Naive B cell (primary cell): ENCODE data around the gene UGT1A5. TPM values are rescaled to one million over a fixed set of nuclear protein-coding genes. Genes with fewer than 3 reads are reported as not detected.

ENCODE experiments used
- ATAC-seq, 2 donors: fragments of 150-1000 bp; cut with Tn5 transposase; 2 replicates each; pipeline ENCODE4 v1.10.0; 2021; ENCODE audit warnings: low read depth in 2 of 2, mild to moderate bottlenecking in 2 of 2, moderate library complexity in 2 of 2
- DNase-seq: peaks from one replicate; pipeline ENCODE4 v3.0.0; 2022
- H3K27ac Mint-ChIP-seq, 6 donors: one replicate each; pipeline ENCODE4 v1.8.0; 2020 to 2022; ENCODE audit warnings: mild to moderate bottlenecking in 6 of 6, mixed read lengths in 6 of 6, moderate library complexity in 5 of 6, inconsistent platforms in 2 of 6
- H3K27me3 Mint-ChIP-seq, 3 donors: one replicate each; pipeline ENCODE4 v1.8.0; 2021 to 2022; ENCODE audit warnings: mixed read lengths in 3 of 3, mild to moderate bottlenecking in 1 of 3
- H3K36me3 Mint-ChIP-seq, 2 donors: one replicate each; pipeline ENCODE4 v1.8.0; 2020 to 2022; ENCODE audit warnings: mixed read lengths in 2 of 2, inconsistent platforms in 1 of 2, mild to moderate bottlenecking in 1 of 2
- H3K4me1 Mint-ChIP-seq, 3 donors: one replicate each; pipeline ENCODE4 v1.8.0; 2020 to 2022; ENCODE audit warnings: mixed read lengths in 3 of 3, inconsistent platforms in 1 of 3, mild to moderate bottlenecking in 1 of 3, moderate library complexity in 1 of 3
- H3K4me3 Mint-ChIP-seq, 8 donors: one replicate each; pipeline ENCODE4 v1.8.0; 2020 to 2022; ENCODE audit warnings: mild to moderate bottlenecking in 8 of 8, mixed read lengths in 8 of 8, moderate library complexity in 8 of 8, inconsistent platforms in 2 of 8
- H3K9me3 Mint-ChIP-seq, 7 donors: one replicate each; pipeline ENCODE4 v1.8.0; 2020 to 2022; ENCODE audit warnings: mixed read lengths in 7 of 7, mild to moderate bottlenecking in 5 of 7, inconsistent platforms in 2 of 7, moderate library complexity in 1 of 7
- polyA plus RNA-seq, 6 donors: library from polyadenylated mRNA; unstranded; fragments of 300-500 nt; fragmentation: Illumina TruSeq; gene quantifications; one replicate each; pipeline ENCODE4 v1.2.3, GENCODE V29; 2021; ENCODE audit warnings: low read depth in 6 of 6

UGT1A5 gene
- polyA plus RNA-seq, 6 donors from 2014 or later: not detected

DNA sequence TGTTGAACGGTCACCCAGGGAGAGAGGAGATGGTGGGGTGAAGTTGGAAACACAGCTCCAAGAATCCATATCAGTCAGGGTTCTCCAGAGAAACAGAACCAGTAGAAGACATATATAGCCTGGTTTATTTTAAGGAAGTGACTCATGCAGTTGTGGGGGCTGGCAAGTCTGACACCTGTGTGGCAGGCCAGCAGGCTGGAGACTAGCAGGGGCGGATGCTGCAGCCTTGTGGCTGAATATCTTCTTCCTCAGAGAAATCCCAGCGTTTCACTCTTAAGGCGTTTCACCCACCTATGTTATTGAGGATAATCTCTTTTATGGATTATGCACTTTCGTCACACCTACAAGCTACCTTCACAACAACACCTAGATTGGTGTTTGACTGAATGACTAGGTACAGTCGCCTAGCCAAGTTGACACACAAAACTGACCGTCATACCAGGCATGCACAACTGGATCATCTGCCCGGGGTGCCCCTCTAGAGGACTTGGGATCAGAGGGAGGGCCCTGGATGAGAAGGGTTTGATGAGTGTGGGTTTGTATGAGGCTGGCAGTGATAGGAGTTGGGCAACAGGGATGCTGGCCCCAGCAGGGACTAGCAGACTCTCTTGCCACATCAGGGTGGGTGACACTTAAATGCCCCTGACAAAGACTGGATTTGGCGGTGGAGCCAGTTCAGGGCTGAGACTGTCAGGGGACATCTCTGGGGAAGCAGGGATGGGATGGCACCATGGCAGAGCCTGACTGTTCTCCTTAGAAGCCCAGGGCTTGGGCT, 88.8 kb downstream of the UGT1A5 start:
- no peak overlapping the region for H3K27ac Mint-ChIP-seq
- H3K4me3 Mint-ChIP-seq: no peak overlapping the region
- DNase-seq (no peak), ATAC-seq (no peak)
- no peaks in the 10 kb centered on the region for H3K36me3 Mint-ChIP-seq
- peaks cover 4 to 36% (median 32%) of the 10 kb centered on the region in 3 donors for H3K27me3 Mint-ChIP-seq
- peaks cover 0 to 4% (median 0%) of the 10 kb centered on the region in 3 donors for H3K4me1 Mint-ChIP-seq
- no peaks in the 10 kb centered on the region for H3K9me3 Mint-ChIP-seq

DNA sequence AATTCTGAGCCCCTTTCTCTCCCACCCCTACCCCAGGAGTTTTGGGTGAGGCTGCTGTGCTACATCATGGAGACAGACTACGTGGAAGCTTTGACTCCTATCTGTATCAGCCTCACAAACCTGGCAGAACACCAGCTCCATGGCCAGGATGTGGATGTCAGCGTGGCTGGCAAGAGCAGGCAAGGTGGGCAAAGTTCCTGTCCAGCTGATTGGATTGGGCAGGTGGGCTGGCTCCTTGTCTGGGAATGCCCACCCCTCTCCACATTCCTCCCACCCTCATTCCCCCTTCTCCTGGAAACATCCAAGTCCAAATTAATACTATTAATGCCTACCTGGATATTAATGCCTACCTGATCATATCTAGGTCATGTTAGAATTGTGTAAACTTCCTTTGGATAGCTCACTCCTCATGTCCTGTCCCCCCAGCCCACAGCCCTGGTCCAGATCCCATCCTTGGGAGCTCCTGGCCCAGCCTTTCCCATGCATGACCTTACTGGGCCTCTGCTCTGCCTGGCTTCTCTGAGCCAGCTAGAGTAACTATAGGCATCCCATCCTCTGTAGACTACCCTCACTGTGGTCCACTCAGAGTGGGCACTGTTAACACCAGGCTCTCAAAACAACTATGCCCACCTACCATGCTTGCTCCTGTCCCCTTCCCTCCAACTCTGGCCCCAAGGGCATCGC, 89.6 kb downstream of the UGT1A5 start:
- Mint-ChIP-seq H3K27me3 (peaks cover 4 to 36% (median 32%) of the 10 kb centered on the region in 3 donors), H3K36me3 (no peaks in the 10 kb centered on the region), H3K27ac (no peak overlapping the region), H3K9me3 (no peaks in the 10 kb centered on the region), H3K4me3 (no peak overlapping the region), H3K4me1 (peaks cover 0 to 4% (median 0%) of the 10 kb centered on the region in 3 donors)
- DNase-seq (no peak), ATAC-seq (no peak)

DNA sequence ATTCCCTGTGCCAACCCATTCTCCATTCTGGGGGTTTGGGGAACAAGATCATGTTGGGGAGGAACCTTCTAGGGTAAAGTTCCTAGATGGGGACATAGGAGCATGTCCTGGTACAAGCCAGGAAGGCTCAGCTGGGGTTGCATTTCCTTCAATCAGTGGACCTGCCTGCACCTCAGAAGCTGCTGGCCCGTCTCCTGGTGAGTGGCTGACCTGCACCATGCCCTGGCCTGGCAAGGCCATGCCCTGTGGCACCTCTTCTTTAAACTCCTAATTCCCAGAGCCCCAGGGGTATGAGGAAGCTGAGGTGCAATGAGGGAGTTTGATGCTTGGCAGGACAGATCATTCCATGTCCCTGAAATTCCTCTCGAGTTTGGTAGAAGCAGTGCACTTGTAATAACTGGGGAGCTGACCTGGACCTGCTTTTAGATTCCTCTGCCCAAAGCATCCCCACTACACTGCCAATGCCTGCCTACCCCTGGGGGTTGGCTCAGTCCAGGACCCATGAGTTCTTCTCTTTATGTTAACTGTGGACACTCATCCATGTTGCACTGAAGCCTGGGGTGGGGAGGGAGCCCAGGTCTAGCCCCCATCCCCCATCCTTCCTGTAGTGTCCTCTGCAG, 90.7 kb downstream of the UGT1A5 start:
- no peak overlapping the region for H3K27ac Mint-ChIP-seq
- no peaks in the 10 kb centered on the region for H3K9me3 Mint-ChIP-seq
- H3K4me1 Mint-ChIP-seq: peaks cover 0 to 4% (median 0%) of the 10 kb centered on the region in 3 donors
- DNase-seq (no peak), ATAC-seq (no peak)
- no peak overlapping the region for H3K4me3 Mint-ChIP-seq
- H3K36me3 Mint-ChIP-seq: no peaks in the 10 kb centered on the region
- H3K27me3 Mint-ChIP-seq: peaks cover 4 to 33% (median 27%) of the 10 kb centered on the region in 3 donors

DNA sequence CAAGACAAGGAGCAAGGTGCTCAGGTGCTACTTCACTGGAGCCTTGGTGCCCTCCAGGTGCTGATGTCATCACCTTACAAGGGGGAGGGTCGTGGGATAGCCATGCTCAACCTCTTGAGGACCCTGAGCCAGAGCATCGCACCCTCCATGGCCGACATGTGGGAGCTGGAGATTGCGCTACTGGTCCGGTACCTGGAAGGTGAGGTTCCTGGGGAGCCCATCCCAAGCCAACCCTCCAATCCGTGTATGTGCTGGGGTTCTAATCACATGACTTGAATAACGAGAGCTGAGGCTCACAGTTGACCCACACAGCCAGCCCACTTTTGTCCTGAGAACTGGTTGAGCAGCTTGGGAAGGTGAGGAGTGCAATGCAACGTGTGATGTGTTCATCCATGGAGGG, 91.3 kb downstream of the UGT1A5 start:
- no peaks in the 10 kb centered on the region for H3K36me3 Mint-ChIP-seq
- ATAC-seq: no peak
- peaks cover 0 to 4% (median 0%) of the 10 kb centered on the region in 3 donors for H3K4me1 Mint-ChIP-seq
- no peak overlapping the region for H3K4me3 Mint-ChIP-seq
- no peaks in the 10 kb centered on the region for H3K9me3 Mint-ChIP-seq
- H3K27me3 Mint-ChIP-seq: peaks cover 4 to 35% (median 26%) of the 10 kb centered on the region in 3 donors
- no peak overlapping the region for H3K27ac Mint-ChIP-seq
- DNase-seq: no peak

DNA sequence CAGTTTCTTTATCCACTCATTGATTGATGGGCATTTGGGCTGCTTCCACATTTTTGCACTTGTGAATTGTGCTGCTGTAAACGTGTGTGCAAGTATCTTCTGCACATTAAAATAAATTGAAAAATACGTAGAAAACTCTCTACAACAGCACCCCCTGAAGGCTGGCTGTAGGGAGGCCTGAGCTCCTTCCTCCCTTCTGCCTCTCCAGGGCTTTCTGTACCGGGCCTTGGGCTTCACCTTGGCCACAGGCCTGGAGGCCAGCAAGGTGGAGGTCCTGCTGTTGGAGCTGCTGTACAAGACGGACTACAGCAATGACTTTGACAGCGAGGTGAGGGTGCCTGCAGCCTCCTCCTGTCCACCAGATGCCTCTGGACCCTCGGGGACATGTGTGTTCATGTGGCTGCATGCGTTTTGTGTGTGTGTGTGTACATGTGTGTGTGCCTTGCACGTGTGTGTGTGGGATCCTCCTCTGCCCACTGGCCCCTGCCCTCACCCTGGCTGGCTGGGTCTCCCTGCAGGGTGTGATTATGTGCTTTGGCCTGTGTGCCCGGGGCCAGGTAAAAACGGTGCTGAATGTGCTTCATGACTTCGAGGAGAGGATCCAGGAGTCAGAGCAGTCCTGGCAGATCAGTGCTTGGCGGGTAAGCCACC, 94.6 kb downstream of the UGT1A5 start:
- no peak overlapping the region for H3K4me3 Mint-ChIP-seq
- no peaks in the 10 kb centered on the region for H3K9me3 Mint-ChIP-seq
- peaks cover 8 to 43% (median 41%) of the 10 kb centered on the region in 3 donors for H3K27me3 Mint-ChIP-seq
- H3K27ac Mint-ChIP-seq: no peak overlapping the region
- ATAC-seq (no peak), DNase-seq (no peak)
- H3K36me3 Mint-ChIP-seq: no peaks in the 10 kb centered on the region
- no peaks in the 10 kb centered on the region for H3K4me1 Mint-ChIP-seq

DNA sequence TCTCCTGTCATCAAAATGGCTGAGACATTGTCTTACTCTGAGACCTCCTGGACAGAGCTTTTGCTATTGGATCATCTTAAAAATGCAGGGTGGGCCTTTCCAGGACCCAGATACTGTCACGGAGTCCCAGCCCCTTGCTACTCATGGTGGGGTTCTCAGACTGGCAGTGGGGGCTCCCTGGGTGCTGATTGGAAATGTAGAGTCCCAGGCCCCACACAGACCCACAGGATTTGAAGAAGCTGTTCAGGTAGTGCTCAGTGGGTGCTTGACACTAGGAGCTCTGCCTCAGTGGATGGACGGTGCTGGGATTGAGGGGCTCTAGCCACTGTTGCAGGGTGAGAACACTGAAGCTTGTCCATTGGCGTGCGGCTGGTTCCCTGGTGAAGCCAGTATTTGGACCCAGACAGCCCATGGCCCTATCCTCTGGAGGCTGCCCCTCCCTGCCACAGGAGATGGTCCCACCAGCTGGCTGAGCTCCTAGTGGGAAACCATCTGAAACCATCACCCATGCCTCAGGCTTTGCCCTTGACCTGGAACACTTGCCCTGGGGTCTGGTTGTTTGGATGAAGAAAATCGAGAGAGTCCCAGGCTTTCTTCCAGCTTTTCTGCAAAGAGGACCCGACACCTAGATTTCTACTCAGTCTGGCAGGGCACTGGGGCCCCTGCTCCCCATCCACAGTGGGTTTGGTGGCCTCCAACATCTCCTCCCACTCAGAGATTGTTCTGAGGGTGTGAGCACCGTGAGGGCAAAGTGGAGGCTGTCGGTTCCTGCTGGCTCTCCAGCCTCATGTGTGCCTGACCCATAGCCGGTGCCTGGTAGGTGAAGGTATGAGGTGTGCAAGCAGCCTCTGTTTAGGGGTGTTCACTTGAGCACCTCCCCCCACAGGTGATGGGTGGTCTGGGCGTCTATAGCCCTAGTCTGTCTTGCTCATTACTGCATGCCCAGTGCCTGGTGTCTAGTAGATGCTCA, 95.5 kb downstream of the UGT1A5 start:
- H3K27me3 Mint-ChIP-seq: peaks cover 6 to 35% (median 33%) of the 10 kb centered on the region in 3 donors

DNA sequence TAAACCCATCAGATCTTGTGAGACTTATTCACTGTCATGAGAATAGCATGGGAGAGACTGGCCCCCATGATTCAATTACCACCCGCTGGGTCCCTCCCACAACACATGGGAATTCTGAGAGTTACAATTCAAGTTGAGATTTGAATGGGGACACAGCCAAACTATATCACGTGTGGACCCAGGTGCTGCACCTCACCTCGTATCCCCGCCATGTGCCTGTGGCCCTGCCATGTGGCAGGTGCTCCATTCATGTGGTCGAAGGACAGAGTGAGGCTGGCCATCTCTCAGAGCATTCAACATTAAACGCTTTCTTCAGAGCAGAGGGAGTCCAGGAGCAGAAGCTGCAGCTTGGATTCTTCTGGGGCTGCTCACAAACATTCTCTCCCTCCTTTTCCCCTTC, 97.7 kb downstream of the UGT1A5 start:
- DNase-seq (no peak), ATAC-seq (no peak)
- no peaks in the 10 kb centered on the region for H3K4me1 Mint-ChIP-seq
- no peak overlapping the region for H3K4me3 Mint-ChIP-seq
- no peaks in the 10 kb centered on the region for H3K36me3 Mint-ChIP-seq
- no peaks in the 10 kb centered on the region for H3K9me3 Mint-ChIP-seq
- no peak overlapping the region for H3K27ac Mint-ChIP-seq
- H3K27me3 Mint-ChIP-seq: peaks cover 6 to 18% (median 13%) of the 10 kb centered on the region in 3 donors

More for the DNA sequence above, 95.5 kb downstream of the UGT1A5 start:
- H3K4me3 Mint-ChIP-seq: no peak overlapping the region
- no peaks in the 10 kb centered on the region for H3K9me3 Mint-ChIP-seq
- H3K27ac Mint-ChIP-seq: no peak overlapping the region
- no peaks in the 10 kb centered on the region for H3K36me3 Mint-ChIP-seq
- ATAC-seq: no peak
- no peak for DNase-seq
- H3K4me1 Mint-ChIP-seq: no peaks in the 10 kb centered on the region

DNA sequence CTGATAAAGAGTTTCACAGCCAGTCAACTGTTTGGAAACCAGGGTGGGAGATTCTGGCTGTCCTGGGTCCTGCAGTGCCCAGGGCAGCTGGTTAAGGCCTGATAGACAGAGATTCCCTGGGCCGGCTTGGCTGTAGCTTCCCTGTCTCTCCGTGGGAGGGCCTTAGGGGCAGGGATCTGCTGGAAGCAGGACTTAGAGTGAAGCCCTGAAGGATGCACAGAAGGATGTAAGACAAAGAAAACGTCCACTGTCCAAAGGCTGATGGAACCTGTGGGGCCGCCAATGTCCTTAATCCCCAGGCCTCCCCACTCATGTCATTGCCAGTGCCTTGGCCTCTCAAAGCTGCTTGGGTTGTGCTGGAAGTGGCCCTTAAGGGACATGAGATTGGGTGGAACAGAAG, 98.4 kb downstream of the UGT1A5 start:
- no peak overlapping the region for H3K4me3 Mint-ChIP-seq
- no peaks in the 10 kb centered on the region for H3K9me3 Mint-ChIP-seq
- DNase-seq (no peak), ATAC-seq (no peak)
- H3K27me3 Mint-ChIP-seq: peaks cover 6 to 20% (median 13%) of the 10 kb centered on the region in 3 donors
- no peak overlapping the region for H3K27ac Mint-ChIP-seq
- H3K4me1 Mint-ChIP-seq: no peaks in the 10 kb centered on the region
- H3K36me3 Mint-ChIP-seq: no peaks in the 10 kb centered on the region

DNA sequence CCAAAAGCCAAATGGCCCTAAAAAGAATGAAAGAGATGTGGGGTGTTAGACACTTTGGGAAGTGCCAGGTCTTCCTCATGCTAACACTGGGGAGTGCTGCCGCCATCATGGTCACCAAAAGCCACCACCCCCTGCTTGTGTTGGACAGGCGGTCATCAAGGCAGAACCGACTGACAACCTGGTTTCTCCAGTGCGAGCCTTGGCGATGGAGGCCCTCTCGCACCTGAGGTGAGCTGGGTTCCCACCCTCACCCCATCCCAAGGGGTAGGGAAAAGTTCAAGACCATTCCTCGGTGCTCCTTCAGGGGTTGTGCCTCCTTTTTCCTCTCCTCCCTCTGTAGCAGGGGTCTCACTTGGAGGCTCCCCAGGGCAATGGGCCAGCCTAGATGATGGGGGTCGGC, 99.0 kb downstream of the UGT1A5 start:
- Mint-ChIP-seq H3K27me3 (peaks cover 6 to 25% (median 13%) of the 10 kb centered on the region in 3 donors), H3K27ac (no peak overlapping the region), H3K36me3 (no peaks in the 10 kb centered on the region), H3K4me3 (no peak overlapping the region), H3K9me3 (no peaks in the 10 kb centered on the region), H3K4me1 (no peaks in the 10 kb centered on the region)
- no peak for DNase-seq
- no peak for ATAC-seq

DNA sequence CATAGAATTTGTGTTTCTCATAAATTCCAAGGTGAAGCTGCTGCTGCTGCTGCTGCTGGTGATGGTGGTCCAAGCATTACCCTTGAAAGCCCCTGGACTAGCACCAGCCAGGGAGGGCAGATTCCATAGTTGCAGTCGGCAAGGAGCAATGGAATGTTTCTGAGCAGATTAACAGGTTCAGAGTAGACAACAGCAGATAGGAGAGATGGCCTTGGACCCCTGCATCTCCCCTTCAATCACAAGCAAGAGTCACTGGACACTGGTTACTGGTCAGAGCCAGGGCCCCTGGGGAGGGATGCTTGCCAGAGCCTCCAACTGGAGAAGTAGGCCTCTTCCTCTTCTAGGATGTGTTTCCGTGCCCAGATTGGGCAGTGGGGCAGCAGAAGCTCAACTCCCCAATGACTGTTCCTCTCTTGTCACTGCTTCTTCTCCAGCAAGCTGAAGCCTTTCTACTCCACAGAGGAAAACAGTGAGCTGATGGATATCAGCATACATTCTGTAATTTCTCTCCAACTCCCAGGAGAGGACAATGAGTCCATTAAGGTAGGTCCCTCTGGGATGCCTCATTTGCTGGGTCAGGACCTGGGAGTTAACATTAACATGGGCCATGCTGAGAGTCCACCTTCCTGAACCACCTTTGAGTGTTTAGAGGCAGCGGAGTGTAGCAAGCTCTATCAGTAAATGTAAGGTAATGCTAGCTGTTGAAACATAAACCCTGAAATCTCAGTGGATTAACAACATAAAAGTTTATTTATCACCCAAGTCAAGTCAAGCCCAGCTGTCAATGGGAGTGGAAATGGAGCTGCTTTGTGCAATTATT, 100.7 kb downstream of the UGT1A5 start:
- Mint-ChIP-seq H3K4me1 (no peaks in the 10 kb centered on the region), H3K4me3 (no peak overlapping the region), H3K9me3 (no peaks in the 10 kb centered on the region), H3K27me3 (peaks cover 6 to 41% (median 19%) of the 10 kb centered on the region in 3 donors), H3K27ac (no peak overlapping the region), H3K36me3 (no peaks in the 10 kb centered on the region)
- no peak for ATAC-seq
- no peak for DNase-seq

DNA sequence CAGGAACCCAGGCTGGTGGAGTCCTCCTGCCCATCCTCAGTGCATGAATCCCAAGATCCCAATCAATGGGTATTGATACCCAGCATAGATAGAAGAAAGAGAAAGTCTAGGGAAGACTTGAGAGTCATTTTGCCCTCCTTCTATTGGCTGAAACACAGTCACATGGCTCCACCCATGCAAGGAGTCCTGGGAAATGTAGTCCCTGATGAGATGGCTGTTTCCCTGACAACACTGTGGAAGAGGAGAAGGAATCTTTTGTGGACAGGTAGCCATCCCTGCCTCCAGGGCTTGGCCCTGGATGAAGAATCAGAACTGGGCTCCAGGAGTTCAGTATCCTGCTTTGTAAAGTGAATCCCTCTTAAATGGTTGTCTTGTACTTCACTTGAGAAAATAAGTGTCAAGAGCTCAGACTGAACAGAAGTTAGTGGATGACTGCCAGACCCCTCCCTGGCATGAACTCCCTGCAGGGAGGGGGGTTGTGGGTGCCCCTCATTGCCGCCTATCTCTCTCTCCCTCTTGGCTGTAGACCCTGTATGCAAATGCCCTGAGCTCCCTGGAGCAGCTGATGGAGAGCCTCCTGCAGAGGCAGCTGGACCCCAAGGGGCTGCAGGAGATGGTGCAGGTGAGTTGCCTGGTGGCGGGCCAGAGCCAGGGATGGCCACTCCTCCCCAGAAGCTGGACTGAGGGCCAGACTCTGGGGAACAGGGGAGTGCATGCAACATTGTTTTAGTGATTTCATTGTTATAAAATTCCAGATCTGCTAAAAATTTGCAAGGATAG, 101.5 kb downstream of the UGT1A5 start:
- DNase-seq (no peak), ATAC-seq (no peak)
- no peak overlapping the region for H3K27ac Mint-ChIP-seq
- H3K27me3 Mint-ChIP-seq: peaks cover 6 to 41% (median 17%) of the 10 kb centered on the region in 3 donors
- no peaks in the 10 kb centered on the region for H3K36me3 Mint-ChIP-seq
- no peaks in the 10 kb centered on the region for H3K9me3 Mint-ChIP-seq
- H3K4me3 Mint-ChIP-seq: no peak overlapping the region
- no peaks in the 10 kb centered on the region for H3K4me1 Mint-ChIP-seq
